CD8-positive, alpha-beta memory T cell (primary cell): ENCODE measurements around the gene NAIF1. TPM values are rescaled to one million over a fixed set of nuclear protein-coding genes. Genes with fewer than 3 reads are reported as not detected.
"Not testable (repeated sequence)": the region's sequence is repeated elsewhere in the genome, so short reads cannot be mapped to it uniquely, and the experiment has no call there.

ENCODE experiments used
- CTCF ChIA-PET: fragments of 350-600 bp; sonication (Branson Sonifier 250); formaldehyde crosslinking; loops from one replicate; lab custom pipeline; 2021; ENCODE audit warnings: antibody characterized with exemption; lab: Charles Lee
- POLR2A ChIA-PET: fragments of 350-600 bp; sonication (Branson Sonifier 250); formaldehyde crosslinking; loops from one replicate; lab custom pipeline; 2021; ENCODE audit warnings: antibody characterized with exemption; lab: Charles Lee
- DNase-seq, 5 donors: peaks; one replicate each; pipeline versions ENCODE4 v3.0.0 to v3.0.0-alpha.2; 2020 to 2022; ENCODE audit warnings: mixed read lengths in 1 of 5
- H3K27ac ChIP-seq: one replicate; pipeline ENCODE4 v1.7.0; 2013; ENCODE audit warnings: low read depth, mild to moderate bottlenecking, low read length, moderate library complexity
- H3K27me3 ChIP-seq: 2 replicates; pipeline ENCODE4 v1.7.0; 2013; ENCODE audit warnings: low read length, mild to moderate bottlenecking; ENCODE audit not compliant: insufficient read depth, poor library complexity, severe bottlenecking
- H3K36me3 ChIP-seq: 2 replicates; pipeline ENCODE4 v1.7.0; 2013; ENCODE audit warnings: mild to moderate bottlenecking, low read length, moderate library complexity; ENCODE audit not compliant: insufficient read depth
- H3K4me1 ChIP-seq: 2 replicates; pipeline ENCODE4 v1.7.0; 2013; ENCODE audit warnings: mild to moderate bottlenecking, low read length, moderate library complexity; ENCODE audit not compliant: insufficient read depth
- H3K4me3 ChIP-seq: 2 replicates; pipeline ENCODE4 v1.7.0; 2013; ENCODE audit warnings: mild to moderate bottlenecking, low read length
- H3K9me3 ChIP-seq: 2 replicates; pipeline ENCODE4 v1.7.0; 2013; ENCODE audit warnings: mild to moderate bottlenecking, low read length
- H3K27ac Mint-ChIP-seq, 8 donors: one replicate each; pipeline ENCODE4 v1.8.0; 2020 to 2021; ENCODE audit warnings: mixed read lengths in 8 of 8, mild to moderate bottlenecking in 6 of 8, inconsistent platforms in 3 of 8, moderate library complexity in 3 of 8
- H3K27me3 Mint-ChIP-seq, 2 donors: one replicate each; pipeline ENCODE4 v1.8.0; 2020 to 2021; ENCODE audit warnings: mixed read lengths in 2 of 2, mild to moderate bottlenecking in 1 of 2, moderate library complexity in 1 of 2
- H3K36me3 Mint-ChIP-seq, 3 donors: one replicate each; pipeline ENCODE4 v1.8.0; 2020 to 2021; ENCODE audit warnings: mixed read lengths in 3 of 3, inconsistent platforms in 1 of 3, mild to moderate bottlenecking in 1 of 3
- H3K4me1 Mint-ChIP-seq, 3 donors: one replicate each; pipeline ENCODE4 v1.8.0; 2020 to 2021; ENCODE audit warnings: mixed read lengths in 3 of 3, inconsistent platforms in 1 of 3, mild to moderate bottlenecking in 1 of 3
- H3K4me3 Mint-ChIP-seq, 7 donors: one replicate each; pipeline ENCODE4 v1.8.0; 2020 to 2021; ENCODE audit warnings: mixed read lengths in 7 of 7, mild to moderate bottlenecking in 6 of 7, moderate library complexity in 4 of 7, inconsistent platforms in 2 of 7
- H3K9me3 Mint-ChIP-seq, 5 donors: one replicate each; pipeline ENCODE4 v1.8.0; 2020 to 2022; ENCODE audit warnings: mixed read lengths in 5 of 5, mild to moderate bottlenecking in 3 of 5, moderate library complexity in 2 of 5, inconsistent platforms in 1 of 5
- polyA plus RNA-seq: library from polyadenylated mRNA; unstranded; fragments of 300-500 nt; fragmentation: Illumina TruSeq; gene quantifications from one replicate; pipeline ENCODE4 v1.2.3, GENCODE V29; 2021
- total RNA-seq, 2 experiments: library from RNA; stranded (reverse); gene quantifications; one replicate each; pipeline ENCODE4 v1.2.3, GENCODE V29; 2021

Gene NAIF1
- total and polyA plus RNA-seq, 3 experiments from 2014 or later = 13.1 to 14.0 (median 13.5) TPM

DNA sequence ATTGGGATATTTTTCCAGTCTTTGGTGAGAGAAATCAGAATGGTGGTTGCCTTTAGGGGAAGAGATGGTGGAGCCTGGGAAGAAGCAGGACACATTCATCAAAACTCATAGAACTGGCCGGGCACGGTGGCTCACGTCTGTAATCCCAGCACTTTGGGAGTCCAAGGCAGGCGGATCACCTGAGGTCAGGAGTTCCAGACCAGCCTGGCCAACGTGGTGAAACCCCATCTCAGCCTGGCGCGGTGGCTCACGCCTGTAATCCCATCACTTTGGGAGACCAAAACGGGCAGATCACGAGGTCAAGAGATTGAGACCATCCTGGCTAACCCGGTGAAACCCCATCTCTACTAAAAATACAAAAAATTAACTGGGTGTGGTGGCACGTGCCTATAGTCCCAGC lies 44.6 kb upstream of the NAIF1 start:
- peak in 1 of 5 donors; percentile 35 for DNase-seq
- H3K27ac ChIP-seq, H3K4me3 ChIP-seq, H3K27me3 ChIP-seq, H3K4me1 Mint-ChIP-seq, POLR2A ChIA-PET, H3K9me3 ChIP-seq, CTCF ChIA-PET, H3K9me3 Mint-ChIP-seq, H3K4me1 ChIP-seq, H3K4me3 Mint-ChIP-seq, H3K27me3 Mint-ChIP-seq: not testable (repeated sequence)
- Mint-ChIP-seq H3K36me3 (peaks cover 0 to 44% (median 5%) of the 10 kb centered on the region in 3 donors), H3K27ac (peak overlapping the region in 2 of 8 donors; percentile 41 to 68)
- H3K36me3 ChIP-seq = peaks cover 24% of the 10 kb centered on the region

DNA sequence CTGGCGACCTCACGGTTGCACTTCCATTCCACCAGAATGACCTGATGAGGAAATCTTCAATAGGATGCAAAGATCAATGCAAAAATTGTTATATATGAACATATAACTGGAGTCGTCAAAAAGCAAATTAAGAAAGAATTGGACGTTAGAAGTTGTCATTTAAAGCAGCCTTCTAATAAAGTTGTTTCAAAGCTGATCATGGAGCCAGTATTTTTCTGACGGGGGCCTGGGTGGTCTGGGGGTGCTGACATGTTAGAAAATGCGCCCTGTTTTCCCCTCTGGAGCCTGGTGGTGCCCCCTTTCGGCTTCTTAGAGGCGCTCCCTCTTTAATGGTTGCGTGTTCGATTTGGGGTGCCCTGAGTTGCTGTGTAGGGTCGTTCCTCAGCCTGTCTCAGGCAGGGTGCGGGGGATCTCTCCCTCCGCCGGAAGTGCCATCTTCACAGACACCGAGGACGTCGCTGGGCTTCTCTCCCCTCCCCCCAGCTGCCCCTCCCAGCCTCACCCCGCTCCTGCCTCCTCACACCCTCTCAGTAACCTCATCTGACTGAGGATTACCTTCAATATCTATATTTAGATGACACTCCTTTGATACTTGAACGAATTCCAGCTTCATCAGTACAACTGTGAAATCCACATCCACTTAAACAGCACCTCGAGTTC lies 42.1 kb upstream of the NAIF1 start:
- Histone ChIP-seq H3K27ac (no peak overlapping the region), H3K27me3 (no peaks in the 10 kb centered on the region), H3K4me1 (peaks cover 14% of the 10 kb centered on the region), H3K9me3 (no peaks in the 10 kb centered on the region), H3K36me3 (peaks cover 29% of the 10 kb centered on the region), H3K4me3 (no peak overlapping the region)
- no peak overlapping the region for H3K4me3 Mint-ChIP-seq
- ChIA-PET POLR2A (no interaction called here), CTCF (interaction anchor here (1.6 to 3.8 kb wide), 2 partner anchors 9 to 18 kb away, joined by 4 to 13 read pairs; no protein-coding TSS in a partner anchor)
- peak overlapping the region in 4 of 8 donors; percentile 11 to 48 (median 28) for H3K27ac Mint-ChIP-seq
- no peaks in the 10 kb centered on the region for H3K9me3 Mint-ChIP-seq
- no peak for DNase-seq
- peaks cover 0 to 61% (median 6%) of the 10 kb centered on the region in 3 donors for H3K36me3 Mint-ChIP-seq
- peaks cover 0 to 6% (median 2%) of the 10 kb centered on the region in 3 donors for H3K4me1 Mint-ChIP-seq
- H3K27me3 Mint-ChIP-seq = no peaks in the 10 kb centered on the region

DNA sequence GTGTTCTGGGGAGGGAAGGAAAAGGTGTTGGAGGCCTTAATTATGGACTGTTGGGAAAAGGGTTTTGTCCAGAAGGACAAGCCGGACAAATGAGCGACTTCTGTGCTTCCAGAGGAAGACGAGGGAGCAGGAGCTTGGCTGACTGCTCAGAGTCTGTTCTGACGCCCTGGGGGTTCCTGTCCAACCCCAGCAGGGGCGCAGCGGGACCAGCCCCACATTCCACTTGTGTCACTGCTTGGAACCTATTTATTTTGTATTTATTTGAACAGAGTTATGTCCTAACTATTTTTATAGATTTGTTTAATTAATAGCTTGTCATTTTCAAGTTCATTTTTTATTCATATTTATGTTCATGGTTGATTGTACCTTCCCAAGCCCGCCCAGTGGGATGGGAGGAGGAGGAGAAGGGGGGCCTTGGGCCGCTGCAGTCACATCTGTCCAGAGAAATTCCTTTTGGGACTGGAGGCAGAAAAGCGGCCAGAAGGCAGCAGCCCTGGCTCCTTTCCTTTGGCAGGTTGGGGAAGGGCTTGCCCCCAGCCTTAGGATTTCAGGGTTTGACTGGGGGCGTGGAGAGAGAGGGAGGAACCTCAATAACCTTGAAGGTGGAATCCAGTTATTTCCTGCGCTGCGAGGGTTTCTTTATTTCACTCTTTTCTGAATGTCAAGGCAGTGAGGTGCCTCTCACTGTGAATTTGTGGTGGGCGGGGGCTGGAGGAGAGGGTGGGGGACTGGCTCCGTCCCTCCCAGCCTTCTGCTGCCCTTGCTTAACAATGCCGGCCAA lies 41.3 kb upstream of the NAIF1 start:
- Mint-ChIP-seq H3K36me3 (peaks cover 0 to 65% (median 5%) of the 10 kb centered on the region in 3 donors), H3K4me1 (peaks cover 3 to 7% (median 7%) of the 10 kb centered on the region in 3 donors), H3K9me3 (no peaks in the 10 kb centered on the region), H3K27me3 (no peaks in the 10 kb centered on the region), H3K27ac (peak overlapping the region in 3 of 8 donors; percentile 8 to 50 (median 10)), H3K4me3 (no peak overlapping the region)
- H3K4me3 ChIP-seq = no peak overlapping the region
- CTCF ChIA-PET = interaction anchor here (1.6 to 3.8 kb wide), 2 partner anchors 9 to 17 kb away, joined by 4 to 13 read pairs; no protein-coding TSS in a partner anchor
- H3K27ac ChIP-seq = no peak overlapping the region
- H3K9me3 ChIP-seq = no peaks in the 10 kb centered on the region
- no peaks in the 10 kb centered on the region for H3K27me3 ChIP-seq
- peaks cover 18% of the 10 kb centered on the region for H3K4me1 ChIP-seq
- H3K36me3 ChIP-seq = peaks cover 34% of the 10 kb centered on the region
- POLR2A ChIA-PET = no interaction called here
- no peak for DNase-seq

DNA sequence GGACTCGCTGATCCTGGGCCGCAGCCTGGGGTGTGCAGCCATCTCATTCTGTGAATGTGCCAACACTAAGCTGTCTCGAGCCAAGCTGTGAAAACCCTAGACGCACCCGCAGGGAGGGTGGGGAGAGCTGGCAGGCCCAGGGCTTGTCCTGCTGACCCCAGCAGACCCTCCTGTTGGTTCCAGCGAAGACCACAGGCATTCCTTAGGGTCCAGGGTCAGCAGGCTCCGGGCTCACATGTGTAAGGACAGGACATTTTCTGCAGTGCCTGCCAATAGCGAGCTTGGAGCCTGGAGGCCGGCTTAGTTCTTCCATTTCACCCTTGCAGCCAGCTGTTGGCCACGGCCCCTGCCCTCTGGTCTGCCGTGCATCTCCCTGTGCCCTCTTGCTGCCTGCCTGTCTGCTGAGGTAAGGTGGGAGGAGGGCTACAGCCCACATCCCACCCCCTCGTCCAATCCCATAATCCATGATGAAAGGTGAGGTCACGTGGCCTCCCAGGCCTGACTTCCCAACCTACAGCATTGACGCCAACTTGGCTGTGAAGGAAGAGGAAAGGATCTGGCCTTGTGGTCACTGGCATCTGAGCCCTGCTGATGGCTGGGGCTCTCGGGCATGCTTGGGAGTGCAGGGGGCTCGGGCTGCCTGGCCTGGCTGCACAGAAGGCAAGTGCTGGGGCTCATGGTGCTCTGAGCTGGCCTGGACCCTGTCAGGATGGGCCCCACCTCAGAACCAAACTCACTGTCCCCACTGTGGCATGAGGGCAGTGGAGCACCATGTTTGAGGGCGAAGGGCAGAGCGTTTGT lies 40.5 kb upstream of the NAIF1 start:
- Mint-ChIP-seq H3K36me3 (peaks cover 0 to 69% (median 4%) of the 10 kb centered on the region in 3 donors), H3K27ac (peak overlapping the region in 3 of 8 donors; percentile 8 to 58 (median 36)), H3K27me3 (no peaks in the 10 kb centered on the region), H3K4me3 (no peak overlapping the region), H3K9me3 (no peaks in the 10 kb centered on the region), H3K4me1 (peaks cover 11 to 15% (median 14%) of the 10 kb centered on the region in 3 donors)
- H3K36me3 ChIP-seq = peaks cover 42% of the 10 kb centered on the region
- peaks cover 26% of the 10 kb centered on the region for H3K4me1 ChIP-seq
- H3K9me3 ChIP-seq = no peaks in the 10 kb centered on the region
- ChIA-PET POLR2A (interaction anchor here (0.7 kb wide), 1 partner anchor 46 kb away, joined by 5 read pairs; no protein-coding TSS in a partner anchor), CTCF (interaction anchor here (0.6 to 3.8 kb wide), 4 partner anchors 10 to 186 kb away, joined by 3 to 13 read pairs (median 4); no protein-coding TSS in a partner anchor)
- no peaks in the 10 kb centered on the region for H3K27me3 ChIP-seq
- H3K4me3 ChIP-seq = no peak overlapping the region
- no peak overlapping the region for H3K27ac ChIP-seq
- no peak for DNase-seq

DNA sequence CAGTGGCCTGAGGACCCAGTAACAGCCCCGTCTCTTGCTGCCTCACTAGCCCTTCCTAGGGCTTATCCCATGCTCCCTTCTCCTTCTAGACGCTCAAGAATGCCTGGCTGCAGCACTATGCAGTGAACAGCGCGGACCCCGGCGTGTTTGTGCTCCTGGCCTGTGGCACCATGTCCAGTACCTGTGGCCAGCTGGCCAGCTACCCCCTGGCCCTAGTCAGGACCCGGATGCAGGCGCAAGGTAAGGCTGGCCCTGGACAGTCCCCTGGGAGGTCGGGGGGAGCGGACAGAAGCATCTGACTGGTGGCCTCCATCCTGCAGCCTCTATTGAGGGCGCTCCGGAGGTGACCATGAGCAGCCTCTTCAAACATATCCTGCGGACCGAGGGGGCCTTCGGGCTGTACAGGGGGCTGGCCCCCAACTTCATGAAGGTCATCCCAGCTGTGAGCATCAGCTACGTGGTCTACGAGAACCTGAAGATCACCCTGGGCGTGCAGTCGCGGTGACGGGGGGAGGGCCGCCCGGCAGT lies 39.9 kb upstream of the NAIF1 start:
- ChIA-PET POLR2A (no interaction called here), CTCF (interaction anchor here (0.6 to 3.8 kb wide), 3 partner anchors 11 to 186 kb away, joined by 3 to 13 read pairs (median 3); no protein-coding TSS in a partner anchor)
- no peak overlapping the region for H3K4me3 Mint-ChIP-seq

DNA sequence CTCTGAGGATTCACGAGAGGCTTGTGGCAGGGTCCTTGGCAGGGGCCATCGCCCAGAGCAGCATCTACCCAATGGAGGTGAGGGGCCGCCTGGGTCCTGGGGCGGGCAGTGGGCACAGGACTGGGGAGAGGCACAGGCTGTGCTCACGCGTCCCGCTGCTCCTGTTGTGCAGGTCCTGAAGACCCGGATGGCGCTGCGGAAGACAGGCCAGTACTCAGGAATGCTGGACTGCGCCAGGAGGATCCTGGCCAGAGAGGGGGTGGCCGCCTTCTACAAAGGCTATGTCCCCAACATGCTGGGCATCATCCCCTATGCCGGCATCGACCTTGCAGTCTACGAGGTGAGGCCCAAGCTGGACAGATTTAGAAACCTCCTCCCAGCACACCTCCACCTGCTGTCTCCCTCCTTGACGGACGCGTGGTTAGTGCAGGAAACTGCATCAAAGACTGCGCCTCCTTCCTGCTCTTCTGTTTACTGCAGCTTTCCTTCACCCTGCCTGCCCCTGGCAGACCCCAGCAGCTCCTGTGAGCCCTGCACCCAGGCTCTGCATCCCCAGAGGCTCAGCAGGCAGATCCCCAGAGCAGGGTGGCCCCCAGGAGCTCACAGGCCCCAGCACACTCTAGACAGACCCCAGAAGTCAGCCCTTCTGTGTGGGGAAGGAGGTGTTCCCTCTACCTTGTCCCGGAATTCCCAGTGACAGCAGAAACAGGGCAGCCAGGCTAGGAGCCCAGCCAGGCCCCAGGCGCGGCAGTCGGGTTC lies 39.2 kb upstream of the NAIF1 start:
- Mint-ChIP-seq H3K36me3 (peaks cover 0 to 80% (median 9%) of the 10 kb centered on the region in 3 donors), H3K9me3 (no peaks in the 10 kb centered on the region), H3K27me3 (no peaks in the 10 kb centered on the region), H3K4me3 (no peak overlapping the region), H3K27ac (peak overlapping the region in 3 of 8 donors; percentile 8 to 70 (median 61)), H3K4me1 (peaks cover 15 to 25% (median 17%) of the 10 kb centered on the region in 3 donors)
- Histone ChIP-seq H3K27ac (no peak overlapping the region), H3K36me3 (peaks cover 52% of the 10 kb centered on the region), H3K4me1 (peaks cover 27% of the 10 kb centered on the region), H3K27me3 (no peaks in the 10 kb centered on the region), H3K9me3 (no peaks in the 10 kb centered on the region), H3K4me3 (no peak overlapping the region)
- ChIA-PET CTCF (interaction anchor here (3.8 kb wide), 1 partner anchor 11 kb away, joined by 13 read pairs; no protein-coding TSS in a partner anchor), POLR2A (no interaction called here)
- DNase-seq = peak in 1 of 5 donors; percentile 37

More for the DNA sequence above, 39.9 kb upstream of the NAIF1 start:
- Histone ChIP-seq H3K27me3 (no peaks in the 10 kb centered on the region), H3K36me3 (peaks cover 49% of the 10 kb centered on the region), H3K27ac (no peak overlapping the region), H3K4me3 (no peak overlapping the region), H3K4me1 (peaks cover 27% of the 10 kb centered on the region), H3K9me3 (no peaks in the 10 kb centered on the region)
- H3K9me3 Mint-ChIP-seq = no peaks in the 10 kb centered on the region
- peaks cover 0 to 76% (median 7%) of the 10 kb centered on the region in 3 donors for H3K36me3 Mint-ChIP-seq
- H3K4me1 Mint-ChIP-seq = peaks cover 15 to 22% (median 17%) of the 10 kb centered on the region in 3 donors
- H3K27ac Mint-ChIP-seq = peak overlapping the region in 1 of 8 donors; percentile 61
- H3K27me3 Mint-ChIP-seq = no peaks in the 10 kb centered on the region
- DNase-seq = no peak
